T47D (cell line): ENCODE results near the gene LRRC8D.

ENCODE experiments used
- DNase-seq, 2 experiments: peaks; one replicate each; pipeline versions ENCODE4 v3.0.0 to v3.0.0-alpha.2; 2011 to 2012; ENCODE audit warnings: low read depth in 1 of 2, low spot score in 1 of 2
- JUND ChIP-seq: IDR thresholded peaks from 2 replicates; pipeline ENCODE4 v1.6.1; 2012; ENCODE audit warnings: low read depth
- in situ Hi-C: cut with HindIII; loops from 2 replicates; pipeline ENCODE4 v1.10.0; 2016; ENCODE audit warnings: low sequenced_read_pairs, low pct_unique_long_range_greater_than_20kb

LRRC8D gene

GRCh38 chr1:89929467-89930063 lies 108.7 kb downstream of the LRRC8D start:
- in situ Hi-C loops = no loop called here
- DNase-seq = no peak
- no peak for TF ChIP-seq JUND

- TF ChIP-seq JUND = no peak
- no peak for DNase-seq
- in situ Hi-C loops = no loop called here
These were observed 109.7 kb downstream of the LRRC8D start for GRCh38 chr1:89930579-89930978.

GRCh38 chr1:89931964-89932363 lies 111.1 kb downstream of the LRRC8D start:
- DNase-seq = no peak

GRCh38 chr1:89932598-89933364 lies 111.9 kb downstream of the LRRC8D start:
- in situ Hi-C loops = no loop called here
- DNase-seq = no peak
- no peak for TF ChIP-seq JUND

More at GRCh38 chr1:89931964-89932363, 111.1 kb downstream of the LRRC8D start:
- TF ChIP-seq JUND = no peak
- in situ Hi-C loops = no loop called here

- in situ Hi-C loops = no loop called here
- TF ChIP-seq JUND = no peak
- DNase-seq = no peak
These were observed 113.6 kb downstream of the LRRC8D start for GRCh38 chr1:89934461-89934860.

- DNase-seq = no peak
- in situ Hi-C loops = no loop called here
- TF ChIP-seq JUND = no peak
These were observed 114.4 kb downstream of the LRRC8D start for GRCh38 chr1:89935235-89935634.

GRCh38 chr1:89936694-89937093 lies 115.9 kb downstream of the LRRC8D start:
- no peak for TF ChIP-seq JUND
- in situ Hi-C loops = no loop called here
- no peak for DNase-seq

- no peak for TF ChIP-seq JUND
- DNase-seq = no peak
- in situ Hi-C loops = no loop called here
These were observed 117.6 kb downstream of the LRRC8D start for GRCh38 chr1:89938171-89939055.

DNA sequence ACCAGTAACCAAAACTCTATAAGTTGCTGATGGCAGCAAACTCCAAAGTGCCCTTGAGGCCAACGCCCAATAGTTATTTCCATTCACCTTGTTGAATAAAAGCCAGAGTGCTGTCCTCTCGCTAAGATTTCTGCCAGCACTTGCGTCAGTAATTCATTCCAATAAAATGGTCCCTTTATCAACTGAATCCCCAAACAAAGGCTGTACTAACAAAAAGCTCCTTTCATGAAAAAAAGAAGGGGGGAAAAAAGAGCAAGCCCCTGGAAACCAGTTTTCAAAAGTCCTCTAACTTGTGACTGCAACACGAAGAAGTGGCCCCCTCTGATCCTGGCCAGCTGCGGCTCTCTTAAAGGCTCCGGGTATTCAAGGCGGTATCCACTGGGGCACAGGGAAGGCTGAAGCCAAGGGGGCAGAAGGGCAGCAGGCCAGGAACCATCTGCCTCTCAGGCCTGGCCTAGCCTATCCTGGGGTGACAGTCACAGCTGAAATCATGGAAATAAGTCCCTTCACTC lies 118.3 kb downstream of the LRRC8D start:
- no peak for DNase-seq
- in situ Hi-C loops = no loop called here
- no peak for TF ChIP-seq JUND

GRCh38 chr1:89939693-89940438 lies 119.0 kb downstream of the LRRC8D start:
- in situ Hi-C loops = no loop called here
- DNase-seq = no peak
- no peak for TF ChIP-seq JUND

DNA sequence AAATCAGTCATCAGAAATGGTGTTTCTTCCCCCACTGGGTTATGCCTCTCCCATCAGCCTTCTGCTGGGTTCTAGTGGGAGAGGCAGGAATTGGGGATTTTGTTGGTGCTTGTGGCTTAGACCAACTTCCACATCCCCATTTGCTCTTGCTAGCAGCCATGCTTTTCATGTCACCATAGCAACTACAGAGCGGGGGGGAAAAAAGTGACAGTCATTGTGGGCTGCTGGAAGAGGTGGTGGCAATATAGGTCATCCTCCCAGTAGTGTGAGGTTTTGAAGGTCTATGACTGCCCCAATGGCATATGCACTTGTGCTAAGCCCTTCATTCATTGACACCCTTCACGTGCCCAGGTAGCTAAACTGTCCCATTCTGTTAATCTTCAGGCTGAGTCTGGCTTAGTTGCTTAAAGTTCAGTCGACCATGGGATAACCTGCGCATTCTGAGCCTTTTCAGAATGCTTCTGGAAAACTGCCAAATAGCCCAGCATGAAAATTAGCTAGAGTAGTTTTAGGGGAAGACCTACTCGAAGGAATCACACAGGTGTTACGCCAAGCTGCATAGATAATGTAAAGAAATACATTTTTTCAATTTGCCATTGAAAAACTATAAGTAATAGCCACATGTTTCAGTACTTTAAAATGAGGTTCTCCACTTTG lies 120.4 kb downstream of the LRRC8D start:
- in situ Hi-C loops = no loop called here
- DNase-seq = no peak
- no peak for TF ChIP-seq JUND
